RWPE1 (cell line): ENCODE data around the gene ARHGAP22.

Source experiments
- CTCF ChIA-PET: fragments of 350-600 bp; sonication (Branson Sonifier 250); formaldehyde crosslinking; extraction: SDS; loops from one replicate; lab custom pipeline; 2021; lab: Yijun Ruan, JAX
- POLR2A ChIA-PET: fragments of 400-600 bp; formaldehyde crosslinking; extraction: SDS; loops from one replicate; lab custom pipeline; 2020; ENCODE audit warnings: antibody characterized with exemption; ENCODE audit not compliant: low non-redundant PET; lab: Yijun Ruan, JAX
- DNase-seq: peaks from one replicate; pipeline ENCODE4 v3.0.0; 2012; ENCODE audit warnings: low spot score
- H3K27ac ChIP-seq: fragments of 450-650 bp; 2 replicates; pipeline ENCODE4 v1.5.1; 2017
- TF ChIP-seq, protein P1 (sequence below): fragments of 450-650 bp; conservative IDR thresholded peaks from 2 replicates; pipeline ENCODE4 v1.5.1; 2017; ENCODE audit warnings: low read depth, mild to moderate bottlenecking

Gene ARHGAP22

DNA sequence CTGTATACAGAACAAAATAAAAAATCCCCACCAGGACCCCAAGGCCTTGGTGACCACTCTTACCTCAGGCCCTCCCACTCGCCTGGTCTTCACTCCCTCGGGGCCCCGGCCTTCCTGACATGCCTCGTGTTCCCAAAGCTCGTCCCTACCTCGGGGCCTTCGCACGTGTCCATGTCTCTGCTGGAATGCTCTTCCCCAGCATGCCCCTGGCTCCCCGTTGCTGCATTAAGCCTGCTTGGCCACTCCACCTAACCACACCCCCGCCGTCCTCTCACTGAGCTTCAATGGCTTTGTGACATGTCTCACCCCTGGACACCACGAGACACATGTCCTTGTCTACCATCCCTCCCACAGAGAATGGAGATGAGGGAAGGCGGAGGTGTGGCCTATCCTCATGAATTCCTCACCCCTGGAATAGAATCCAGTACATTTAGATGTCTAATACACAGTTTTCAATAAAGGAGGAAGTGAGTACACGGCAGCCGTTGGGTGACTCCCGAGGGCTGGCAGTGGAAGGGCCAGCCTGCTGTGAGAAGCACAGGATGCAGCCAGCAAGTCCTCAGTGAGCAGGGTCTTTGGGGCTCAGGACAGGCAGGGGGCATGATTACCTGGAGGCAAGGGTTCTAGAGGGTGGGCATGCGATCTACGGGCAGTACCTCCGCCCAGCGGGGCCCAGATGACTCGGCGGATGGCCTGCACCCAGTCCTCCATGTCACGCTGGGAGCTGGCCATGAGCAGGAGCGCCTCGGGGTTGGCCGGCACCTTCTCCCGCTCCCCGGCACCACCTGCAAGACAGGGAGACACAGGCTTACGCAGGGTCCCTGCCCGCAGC lies 125.7 kb downstream of the ARHGAP22 start:
- DNase-seq, result no peak
- ChIA-PET CTCF (no interaction called here), POLR2A (no interaction called here)
- H3K27ac ChIP-seq, result no peak overlapping the region
- TF ChIP-seq, protein P1, sequence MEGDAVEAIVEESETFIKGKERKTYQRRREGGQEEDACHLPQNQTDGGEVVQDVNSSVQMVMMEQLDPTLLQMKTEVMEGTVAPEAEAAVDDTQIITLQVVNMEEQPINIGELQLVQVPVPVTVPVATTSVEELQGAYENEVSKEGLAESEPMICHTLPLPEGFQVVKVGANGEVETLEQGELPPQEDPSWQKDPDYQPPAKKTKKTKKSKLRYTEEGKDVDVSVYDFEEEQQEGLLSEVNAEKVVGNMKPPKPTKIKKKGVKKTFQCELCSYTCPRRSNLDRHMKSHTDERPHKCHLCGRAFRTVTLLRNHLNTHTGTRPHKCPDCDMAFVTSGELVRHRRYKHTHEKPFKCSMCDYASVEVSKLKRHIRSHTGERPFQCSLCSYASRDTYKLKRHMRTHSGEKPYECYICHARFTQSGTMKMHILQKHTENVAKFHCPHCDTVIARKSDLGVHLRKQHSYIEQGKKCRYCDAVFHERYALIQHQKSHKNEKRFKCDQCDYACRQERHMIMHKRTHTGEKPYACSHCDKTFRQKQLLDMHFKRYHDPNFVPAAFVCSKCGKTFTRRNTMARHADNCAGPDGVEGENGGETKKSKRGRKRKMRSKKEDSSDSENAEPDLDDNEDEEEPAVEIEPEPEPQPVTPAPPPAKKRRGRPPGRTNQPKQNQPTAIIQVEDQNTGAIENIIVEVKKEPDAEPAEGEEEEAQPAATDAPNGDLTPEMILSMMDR, result no peak

DNA sequence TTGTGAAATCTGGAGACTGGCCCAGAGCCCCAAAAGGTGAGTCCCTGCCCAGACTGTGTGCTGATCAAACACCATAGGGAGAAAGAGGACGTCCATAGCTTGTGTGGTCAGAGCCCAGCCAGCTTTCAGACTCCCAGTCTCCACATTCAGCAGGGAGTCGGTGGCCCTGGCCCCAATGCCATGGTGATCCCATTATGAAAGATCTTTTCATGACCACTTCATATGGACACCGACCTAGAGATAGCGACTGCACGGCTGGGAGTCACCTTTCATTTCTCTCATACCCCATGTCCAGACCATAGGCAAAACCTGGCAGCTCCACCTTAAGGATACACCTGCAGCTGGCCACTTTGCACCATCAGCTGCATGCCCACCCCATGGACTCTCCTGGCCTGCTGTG lies 126.4 kb downstream of the ARHGAP22 start:
- DNase-seq, result no peak
- ChIA-PET CTCF (no interaction called here), POLR2A (no interaction called here)
- TF ChIP-seq, protein P1, result no peak
- no peak overlapping the region for H3K27ac ChIP-seq

DNA sequence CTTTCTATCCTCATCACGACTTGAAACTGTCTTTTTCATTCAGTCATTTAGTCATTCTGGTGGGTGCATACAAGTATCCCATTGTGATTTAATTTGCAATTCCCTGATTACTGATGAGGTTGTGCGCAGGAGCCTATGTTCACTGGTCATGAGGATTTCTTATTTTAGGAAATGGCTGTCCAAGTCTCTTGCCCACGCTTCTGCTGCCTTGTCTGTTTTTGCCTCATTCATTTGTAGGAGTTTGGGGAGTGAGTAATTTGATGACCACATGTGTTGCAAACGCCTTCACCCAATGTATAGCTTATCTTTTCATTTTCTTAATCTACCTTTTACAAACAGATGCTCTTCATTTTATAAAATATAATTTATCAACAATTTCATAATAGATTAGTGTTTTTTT lies 127.3 kb downstream of the ARHGAP22 start:
- TF ChIP-seq, protein P1, result no peak
- DNase-seq, result no peak
- CTCF ChIA-PET, result no interaction called here
- POLR2A ChIA-PET, result no interaction called here
- no peak overlapping the region for H3K27ac ChIP-seq

DNA sequence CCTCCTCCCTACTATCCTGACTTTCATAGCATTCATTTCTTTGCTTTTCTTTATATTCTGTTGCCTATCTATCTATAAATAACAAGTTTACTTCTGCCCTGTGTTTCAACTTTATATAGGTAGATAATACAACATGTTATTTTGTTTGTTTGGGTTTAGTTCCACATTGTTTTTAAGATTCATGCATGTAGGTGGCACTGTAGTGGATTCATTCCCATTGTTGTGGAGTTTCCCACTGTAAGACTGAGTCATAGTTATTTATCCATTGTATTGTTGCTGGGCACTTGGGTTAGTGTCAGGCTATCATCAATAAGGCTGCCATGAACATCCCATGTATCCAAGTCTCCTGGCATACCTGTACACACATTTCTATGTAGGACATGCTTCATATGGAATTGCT lies 127.7 kb downstream of the ARHGAP22 start:
- H3K27ac ChIP-seq, result no peak overlapping the region
- TF ChIP-seq, protein P1, result no peak
- DNase-seq, result no peak
- ChIA-PET CTCF (no interaction called here), POLR2A (no interaction called here)

DNA sequence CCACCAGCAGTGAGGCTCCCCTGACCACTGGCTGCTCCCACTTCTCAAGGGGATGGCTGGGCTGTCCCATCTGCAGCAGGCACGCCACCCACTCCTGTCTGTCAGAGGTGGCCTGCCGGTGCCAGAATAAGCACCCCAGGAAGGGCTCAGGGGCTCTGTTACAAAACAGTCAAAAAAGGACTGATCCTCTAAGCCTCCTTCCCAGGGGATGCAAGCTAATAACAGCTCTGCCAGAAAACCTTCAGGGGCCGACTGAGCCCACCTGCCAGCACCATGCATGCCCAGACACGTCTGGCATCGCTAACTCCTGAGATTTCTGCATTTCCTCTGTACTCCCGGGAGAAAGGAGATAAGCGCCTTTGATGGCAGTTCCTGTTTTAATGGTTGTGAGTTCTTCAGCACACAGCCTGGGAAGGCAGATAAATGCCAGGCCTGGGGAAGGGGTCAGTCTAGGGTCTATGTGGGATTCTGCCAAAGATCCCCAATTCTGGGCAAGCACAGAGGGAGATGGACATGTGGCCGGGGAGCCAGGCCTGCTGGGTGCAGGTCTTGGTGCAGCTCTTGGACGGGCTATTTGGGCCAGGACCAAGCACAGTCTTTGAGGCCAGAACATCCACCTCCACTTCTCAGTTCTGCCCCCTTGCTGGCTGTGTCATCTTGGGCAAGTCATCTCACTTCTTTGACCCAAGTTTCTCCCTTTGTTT lies 128.4 kb downstream of the ARHGAP22 start:
- CTCF ChIA-PET, result no interaction called here
- DNase-seq, result no peak
- TF ChIP-seq, protein P1, result no peak
- H3K27ac ChIP-seq, result no peak overlapping the region
- POLR2A ChIA-PET, result no interaction called here

DNA sequence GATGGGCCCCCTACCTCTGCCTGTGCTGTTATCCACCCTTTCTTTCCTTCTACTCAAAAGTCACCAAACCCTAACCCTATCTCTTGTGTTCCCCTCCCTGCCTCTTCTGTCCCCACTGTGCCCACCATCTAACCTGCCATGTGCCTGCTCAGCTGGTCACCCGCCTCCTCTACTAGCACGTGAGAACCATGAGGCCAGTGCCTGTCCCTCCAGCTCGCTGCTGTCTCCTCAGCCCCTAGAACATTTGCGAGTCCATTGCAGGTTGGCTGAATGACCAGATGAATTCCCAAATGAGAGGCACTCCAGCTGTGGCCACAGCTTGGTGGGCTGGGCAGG lies 129.0 kb downstream of the ARHGAP22 start:
- TF ChIP-seq, protein P1, result no peak
- H3K27ac ChIP-seq, result no peak overlapping the region
- ChIA-PET POLR2A (no interaction called here), CTCF (no interaction called here)
- DNase-seq, result no peak
